ENCODE measurements around the gene TNFRSF13B.

TNFRSF13B gene

GRCh38 chr17:16989953-16990860 lies 18.3 kb upstream of the TNFRSF13B start:
- Histone ChIP-seq H2AFZ (ENCODE audit: insufficient read depth, low read length, poor library complexity) (no peak overlapping the region), H2BK12ac (ENCODE audit: low read length) (peak overlapping the region; percentile 61), H2BK5ac (ENCODE audit: low read depth, low read length, poor library complexity) (no peak overlapping the region), H3K79me2 (ENCODE audit: control insufficient read depth, insufficient read depth, low read length, poor library complexity) (peaks cover 1% of the 10 kb centered on the region), H3K18ac (ENCODE audit: low read length) (no peak overlapping the region), H2AK5ac (ENCODE audit: low read length) (no peak overlapping the region), H4K12ac (ENCODE audit: low read depth, low read length) (no peak overlapping the region), H3K79me1 (ENCODE audit: low read length) (no peaks in the 10 kb centered on the region), H3K4me3 (ENCODE audit: low read depth, low read length) (no peak overlapping the region), H3K27ac (ENCODE audit: low read depth, low read length) (no peak overlapping the region), H4K91ac (ENCODE audit: low read depth, low read length) (peak overlapping the region; percentile 65), H3K9me3 (ENCODE audit: insufficient read depth, low read depth, low read length) (peaks cover 2% of the 10 kb centered on the region), H3K4ac (ENCODE audit: low read depth, low read length) (no peak overlapping the region), H3K23ac (ENCODE audit: low read length) (no peak overlapping the region), H4K8ac (ENCODE audit: low read depth, low read length) (no peak overlapping the region), H3K9ac (ENCODE audit: low read length) (no peak overlapping the region), H3K4me2 (ENCODE audit: low read length) (no peak overlapping the region), H3K14ac (ENCODE audit: low read length) (peak overlapping the region; percentile 20), H3K36me3 (ENCODE audit: control insufficient read depth in 1 of 2, insufficient read depth in 2 of 2, low read length in 2 of 2) (no peaks in the 10 kb centered on the region), H3K27me3 (ENCODE audit: insufficient read depth, low read length) (no peaks in the 10 kb centered on the region), H2BK120ac (ENCODE audit: insufficient read depth, low read length, poor library complexity) (no peak overlapping the region), H3K4me1 (ENCODE audit: control insufficient read depth in 1 of 2, insufficient read depth in 2 of 2, low read length in 2 of 2) (peaks cover 11 to 30% of the 10 kb centered on the region in 2 experiments)
- DNase-seq: no peak
- WGBS (ENCODE audit: extremely low coverage, insufficient coverage, insufficient read length): no CpG with 5 or more reads among the region's 11 CpGs

- H2AK5ac ChIP-seq (ENCODE audit: low read length): no peak overlapping the region
- peaks cover 1% of the 10 kb centered on the region for H3K79me2 ChIP-seq (ENCODE audit: control insufficient read depth, insufficient read depth, low read length, poor library complexity)
- H3K23ac ChIP-seq (ENCODE audit: low read length): no peak overlapping the region
- no peak overlapping the region for H4K12ac ChIP-seq (ENCODE audit: low read depth, low read length)
- no peaks in the 10 kb centered on the region for H3K36me3 ChIP-seq (ENCODE audit: control insufficient read depth in 1 of 2, insufficient read depth in 2 of 2, low read length in 2 of 2)
- WGBS (ENCODE audit: extremely low coverage, insufficient coverage, insufficient read length): no CpG with 5 or more reads among the region's 12 CpGs
- H4K91ac ChIP-seq (ENCODE audit: low read depth, low read length): no peak overlapping the region
- H3K4ac ChIP-seq (ENCODE audit: low read depth, low read length): no peak overlapping the region
- no peak overlapping the region for H2BK12ac ChIP-seq (ENCODE audit: low read length)
- no peak overlapping the region for H3K14ac ChIP-seq (ENCODE audit: low read length)
- H3K27me3 ChIP-seq (ENCODE audit: insufficient read depth, low read length): no peaks in the 10 kb centered on the region
- H3K4me2 ChIP-seq (ENCODE audit: low read length): no peak overlapping the region
- H3K9me3 ChIP-seq (ENCODE audit: insufficient read depth, low read depth, low read length): peaks cover 2% of the 10 kb centered on the region
- no peak overlapping the region for H2AFZ ChIP-seq (ENCODE audit: insufficient read depth, low read length, poor library complexity)
- no peak overlapping the region for H4K8ac ChIP-seq (ENCODE audit: low read depth, low read length)
- H2BK5ac ChIP-seq (ENCODE audit: low read depth, low read length, poor library complexity): no peak overlapping the region
- no peak overlapping the region for H3K27ac ChIP-seq (ENCODE audit: low read depth, low read length)
- no peak for DNase-seq
- H3K4me1 ChIP-seq (ENCODE audit: control insufficient read depth in 1 of 2, insufficient read depth in 2 of 2, low read length in 2 of 2): peaks cover 11 to 30% of the 10 kb centered on the region in 2 experiments
- no peak overlapping the region for H3K18ac ChIP-seq (ENCODE audit: low read length)
- no peaks in the 10 kb centered on the region for H3K79me1 ChIP-seq (ENCODE audit: low read length)
- H3K4me3 ChIP-seq (ENCODE audit: low read depth, low read length): no peak overlapping the region
- H3K9ac ChIP-seq (ENCODE audit: low read length): no peak overlapping the region
- H2BK120ac ChIP-seq (ENCODE audit: insufficient read depth, low read length, poor library complexity): no peak overlapping the region
These were observed 17.5 kb upstream of the TNFRSF13B start for GRCh38 chr17:16989230-16989952.

GRCh38 chr17:16988749-16989229 lies 16.9 kb upstream of the TNFRSF13B start:
- no CpG with 5 or more reads among the region's 10 CpGs for WGBS (ENCODE audit: extremely low coverage, insufficient coverage, insufficient read length)
- Histone ChIP-seq H2BK12ac (ENCODE audit: low read length) (no peak overlapping the region), H3K79me2 (ENCODE audit: control insufficient read depth, insufficient read depth, low read length, poor library complexity) (peaks cover 1% of the 10 kb centered on the region), H3K14ac (ENCODE audit: low read length) (peak overlapping the region; percentile 14), H3K4ac (ENCODE audit: low read depth, low read length) (no peak overlapping the region), H3K9me3 (ENCODE audit: insufficient read depth, low read depth, low read length) (peaks cover 2% of the 10 kb centered on the region), H3K23ac (ENCODE audit: low read length) (no peak overlapping the region), H3K9ac (ENCODE audit: low read length) (no peak overlapping the region), H4K12ac (ENCODE audit: low read depth, low read length) (no peak overlapping the region), H4K91ac (ENCODE audit: low read depth, low read length) (no peak overlapping the region), H3K36me3 (ENCODE audit: control insufficient read depth in 1 of 2, insufficient read depth in 2 of 2, low read length in 2 of 2) (no peaks in the 10 kb centered on the region), H3K27ac (ENCODE audit: low read depth, low read length) (no peak overlapping the region), H3K4me2 (ENCODE audit: low read length) (no peak overlapping the region), H3K27me3 (ENCODE audit: insufficient read depth, low read length) (no peaks in the 10 kb centered on the region), H2BK120ac (ENCODE audit: insufficient read depth, low read length, poor library complexity) (no peak overlapping the region), H2BK5ac (ENCODE audit: low read depth, low read length, poor library complexity) (peak overlapping the region; percentile 2), H3K4me1 (ENCODE audit: control insufficient read depth in 1 of 2, insufficient read depth in 2 of 2, low read length in 2 of 2) (peaks cover 11 to 30% of the 10 kb centered on the region in 2 experiments), H2AFZ (ENCODE audit: insufficient read depth, low read length, poor library complexity) (no peak overlapping the region), H2AK5ac (ENCODE audit: low read length) (no peak overlapping the region), H3K79me1 (ENCODE audit: low read length) (no peaks in the 10 kb centered on the region), H3K18ac (ENCODE audit: low read length) (no peak overlapping the region), H3K4me3 (ENCODE audit: low read depth, low read length) (no peak overlapping the region), H4K8ac (ENCODE audit: low read depth, low read length) (no peak overlapping the region)
- no peak for DNase-seq

- Histone ChIP-seq H2AK5ac (ENCODE audit: low read length) (no peak overlapping the region), H3K9ac (ENCODE audit: low read length) (no peak overlapping the region), H4K12ac (ENCODE audit: low read depth, low read length) (no peak overlapping the region), H3K36me3 (ENCODE audit: control insufficient read depth in 1 of 2, insufficient read depth in 2 of 2, low read length in 2 of 2) (no peaks in the 10 kb centered on the region), H2AFZ (ENCODE audit: insufficient read depth, low read length, poor library complexity) (no peak overlapping the region), H3K14ac (ENCODE audit: low read length) (no peak overlapping the region), H3K79me2 (ENCODE audit: control insufficient read depth, insufficient read depth, low read length, poor library complexity) (peaks cover 1% of the 10 kb centered on the region), H2BK120ac (ENCODE audit: insufficient read depth, low read length, poor library complexity) (no peak overlapping the region), H4K8ac (ENCODE audit: low read depth, low read length) (no peak overlapping the region), H3K4me2 (ENCODE audit: low read length) (no peak overlapping the region), H3K79me1 (ENCODE audit: low read length) (no peaks in the 10 kb centered on the region), H3K4ac (ENCODE audit: low read depth, low read length) (no peak overlapping the region), H3K18ac (ENCODE audit: low read length) (no peak overlapping the region), H3K4me1 (ENCODE audit: control insufficient read depth in 1 of 2, insufficient read depth in 2 of 2, low read length in 2 of 2) (peaks cover 11 to 30% of the 10 kb centered on the region in 2 experiments), H4K91ac (ENCODE audit: low read depth, low read length) (no peak overlapping the region), H3K27me3 (ENCODE audit: insufficient read depth, low read length) (no peaks in the 10 kb centered on the region), H3K27ac (ENCODE audit: low read depth, low read length) (no peak overlapping the region), H3K4me3 (ENCODE audit: low read depth, low read length) (no peak overlapping the region), H3K23ac (ENCODE audit: low read length) (no peak overlapping the region), H2BK5ac (ENCODE audit: low read depth, low read length, poor library complexity) (no peak overlapping the region), H2BK12ac (ENCODE audit: low read length) (no peak overlapping the region), H3K9me3 (ENCODE audit: insufficient read depth, low read depth, low read length) (peaks cover 2% of the 10 kb centered on the region)
- WGBS (ENCODE audit: extremely low coverage, insufficient coverage, insufficient read length): no CpG with 5 or more reads among the region's 11 CpGs
- peak; percentile 33 to 37 for DNase-seq
These were observed 16.1 kb upstream of the TNFRSF13B start for GRCh38 chr17:16987830-16988601.

Measured in trophoblast cell (in vitro differentiated cells and primary cell).